ENCODE measurements around the gene CCDC51.

DNA sequence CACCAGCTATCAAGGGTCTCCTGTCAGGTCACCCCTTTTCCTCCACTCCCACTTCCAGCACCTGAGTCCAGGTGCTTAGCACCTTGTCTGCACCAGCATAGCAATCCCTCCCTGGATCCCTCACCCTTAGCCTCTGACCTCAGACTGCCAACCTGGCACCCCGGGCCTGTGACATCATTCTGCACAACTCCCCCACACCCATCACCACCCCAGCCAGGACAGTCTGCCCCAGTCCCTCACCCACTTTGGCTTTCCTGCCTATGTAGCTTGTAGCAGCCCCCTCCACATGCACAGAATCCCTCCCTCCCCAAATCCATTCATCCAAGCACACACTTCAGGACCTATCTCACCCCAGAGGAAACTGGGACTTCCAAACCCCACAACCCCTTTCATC, 9.2 kb downstream of the CCDC51 start:
- TF ChIP-seq, protein P1, sequence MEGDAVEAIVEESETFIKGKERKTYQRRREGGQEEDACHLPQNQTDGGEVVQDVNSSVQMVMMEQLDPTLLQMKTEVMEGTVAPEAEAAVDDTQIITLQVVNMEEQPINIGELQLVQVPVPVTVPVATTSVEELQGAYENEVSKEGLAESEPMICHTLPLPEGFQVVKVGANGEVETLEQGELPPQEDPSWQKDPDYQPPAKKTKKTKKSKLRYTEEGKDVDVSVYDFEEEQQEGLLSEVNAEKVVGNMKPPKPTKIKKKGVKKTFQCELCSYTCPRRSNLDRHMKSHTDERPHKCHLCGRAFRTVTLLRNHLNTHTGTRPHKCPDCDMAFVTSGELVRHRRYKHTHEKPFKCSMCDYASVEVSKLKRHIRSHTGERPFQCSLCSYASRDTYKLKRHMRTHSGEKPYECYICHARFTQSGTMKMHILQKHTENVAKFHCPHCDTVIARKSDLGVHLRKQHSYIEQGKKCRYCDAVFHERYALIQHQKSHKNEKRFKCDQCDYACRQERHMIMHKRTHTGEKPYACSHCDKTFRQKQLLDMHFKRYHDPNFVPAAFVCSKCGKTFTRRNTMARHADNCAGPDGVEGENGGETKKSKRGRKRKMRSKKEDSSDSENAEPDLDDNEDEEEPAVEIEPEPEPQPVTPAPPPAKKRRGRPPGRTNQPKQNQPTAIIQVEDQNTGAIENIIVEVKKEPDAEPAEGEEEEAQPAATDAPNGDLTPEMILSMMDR (IDR thresholded peaks at IDR 0.05) = no peak
- TF ChIP-seq POLR2A (IDR thresholded peaks at IDR 0.05; ENCODE audit: low read length) = no peak
- TF ChIP-seq JUN (IDR thresholded peaks at IDR 0.05) = no peak
- TF ChIP-seq, protein P2, sequence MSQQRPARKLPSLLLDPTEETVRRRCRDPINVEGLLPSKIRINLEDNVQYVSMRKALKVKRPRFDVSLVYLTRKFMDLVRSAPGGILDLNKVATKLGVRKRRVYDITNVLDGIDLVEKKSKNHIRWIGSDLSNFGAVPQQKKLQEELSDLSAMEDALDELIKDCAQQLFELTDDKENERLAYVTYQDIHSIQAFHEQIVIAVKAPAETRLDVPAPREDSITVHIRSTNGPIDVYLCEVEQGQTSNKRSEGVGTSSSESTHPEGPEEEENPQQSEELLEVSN (IDR thresholded peaks at IDR 0.05; ENCODE audit: borderline replicate concordance, low read depth) = no peak

Data from A549 (cell line).